IMR-90 (cell line): ENCODE results near the gene NAPB. TPM values are rescaled to one million over a fixed set of nuclear protein-coding genes. Genes with fewer than 3 reads are reported as not detected.

Experiments
- ATAC-seq: fragments of 200-7000 bp; cut with Tn5 transposase; 2 replicates; pipeline ENCODE4 v1.9.1; 2020; ENCODE audit warnings: low read depth, mild to moderate bottlenecking, moderate library complexity
- BruUV-seq: library from RNA; stranded (reverse); fragments of 400-500 nt; replicated peaks from 2 replicates; lab custom pipeline; 2021; lab: Mats Ljungman, UMichigan
- CTCF ChIA-PET: fragments of 300-600 bp; formaldehyde crosslinking; extraction: SDS; loops from one replicate; lab custom pipeline; 2021; ENCODE audit warnings: antibody characterized with exemption; lab: Yijun Ruan, JAX
- POLR2A ChIA-PET: fragments of 300-600 bp; sonication (Branson Sonifier 250); formaldehyde crosslinking; loops from one replicate; lab custom pipeline; 2022; ENCODE audit warnings: antibody characterized with exemption; ENCODE audit not compliant: unreplicated experiment; lab: Charles Lee
- DNase-seq: peaks from one replicate; pipeline ENCODE4 v3.0.0; 2013
- H2AFZ ChIP-seq: replicated peaks from 2 replicates; pipeline ENCODE3; 2013; ENCODE audit warnings: low read length, mild to moderate bottlenecking; ENCODE audit not compliant: poor library complexity
- H2AK5ac ChIP-seq: 2 replicates; pipeline ENCODE4 v1.6.1; 2013; ENCODE audit warnings: low read depth, low read length, inconsistent platforms
- H2AK9ac ChIP-seq: replicated peaks from 2 replicates; pipeline ENCODE3; 2013; ENCODE audit warnings: mild to moderate bottlenecking, low read depth, low read length, moderate library complexity; ENCODE audit not compliant: poor library complexity
- H2BK120ac ChIP-seq: 2 replicates; pipeline ENCODE4 v1.6.1; 2013; ENCODE audit warnings: low read depth, low read length, inconsistent platforms
- H2BK15ac ChIP-seq: 3 replicates; pipeline ENCODE4 v1.6.1; 2013; ENCODE audit warnings: low read depth, low read length, inconsistent platforms
- H2BK20ac ChIP-seq: 2 replicates; pipeline ENCODE4 v1.6.1; 2013; ENCODE audit warnings: low read depth, mild to moderate bottlenecking, inconsistent platforms, low read length, moderate library complexity
- H2BK5ac ChIP-seq: 2 replicates; pipeline ENCODE4 v1.6.1; 2013; ENCODE audit warnings: mild to moderate bottlenecking, low read depth, low read length, inconsistent platforms; ENCODE audit not compliant: poor library complexity, severe bottlenecking
- H3K14ac ChIP-seq: replicated peaks from 2 replicates; pipeline ENCODE4 v1.6.1; 2013; ENCODE audit warnings: low read depth, low read length, inconsistent platforms
- H3K18ac ChIP-seq: 2 replicates; pipeline ENCODE4 v1.6.1; 2013; ENCODE audit warnings: low read depth, low read length, control low read depth
- H3K23ac ChIP-seq: 2 replicates; pipeline ENCODE4 v1.6.1; 2013; ENCODE audit warnings: low read depth, low read length, inconsistent platforms
- H3K27ac ChIP-seq: 2 replicates; pipeline ENCODE4 v1.5.1; 2013; ENCODE audit warnings: mild to moderate bottlenecking, control low read depth, low read length; ENCODE audit not compliant: insufficient read depth
- H3K27me3 ChIP-seq: 2 replicates; pipeline ENCODE4 v1.6.1; 2013; ENCODE audit warnings: low read length; ENCODE audit not compliant: control insufficient read depth, insufficient read depth
- H3K36me3 ChIP-seq: 2 replicates; pipeline ENCODE4 v1.6.1; 2013; ENCODE audit warnings: low read length, mixed read lengths; ENCODE audit not compliant: control insufficient read depth, insufficient read depth
- H3K4ac ChIP-seq: 2 replicates; pipeline ENCODE4 v1.6.1; 2013; ENCODE audit warnings: low read depth, low read length, inconsistent platforms
- H3K4me1 ChIP-seq: 2 replicates; pipeline ENCODE4 v1.6.1; 2013; ENCODE audit warnings: low read length, mixed read lengths; ENCODE audit not compliant: control insufficient read depth, insufficient read depth
- H3K4me2 ChIP-seq: 2 replicates; pipeline ENCODE4 v1.6.1; 2013; ENCODE audit warnings: low read depth, mild to moderate bottlenecking, control low read depth, low read length, moderate library complexity
- H3K4me3 ChIP-seq: 2 replicates; pipeline ENCODE4 v1.5.1; 2013; ENCODE audit warnings: low read depth, mild to moderate bottlenecking, control low read depth, low read length, moderate library complexity; ENCODE audit not compliant: insufficient read depth
- H3K56ac ChIP-seq: 2 replicates; pipeline ENCODE4 v1.6.1; 2013; ENCODE audit warnings: low read length, inconsistent platforms; ENCODE audit not compliant: insufficient read depth; ENCODE audit errors: extremely low read depth
- H3K79me1 ChIP-seq, 2 experiments: 2 replicates each; pipeline ENCODE4 v1.6.1; 2013; ENCODE audit warnings: low read length in 2 of 2, inconsistent platforms in 1 of 2, low read depth in 1 of 2
- H3K9ac ChIP-seq: 2 replicates; pipeline ENCODE4 v1.6.1; 2013; ENCODE audit warnings: low read depth, low read length, control low read depth
- H3K9me1 ChIP-seq: 2 replicates; pipeline ENCODE4 v1.6.1; 2013; ENCODE audit warnings: low read length, inconsistent platforms; ENCODE audit not compliant: insufficient read depth
- H3K9me3 ChIP-seq: 2 replicates; pipeline ENCODE4 v1.6.1; 2013; ENCODE audit warnings: low read length; ENCODE audit not compliant: control insufficient read depth, insufficient read depth
- H4K20me1 ChIP-seq: 2 replicates; pipeline ENCODE4 v1.6.1; 2013; ENCODE audit warnings: low read length, inconsistent platforms; ENCODE audit not compliant: insufficient read depth
- H4K5ac ChIP-seq: 2 replicates; pipeline ENCODE4 v1.6.1; 2013; ENCODE audit warnings: mild to moderate bottlenecking, low read depth, low read length, control low read depth
- H4K8ac ChIP-seq, 2 experiments: 2 replicates each; pipeline ENCODE4 v1.6.1; 2013; ENCODE audit warnings: low read depth in 2 of 2, low read length in 2 of 2, control low read depth in 1 of 2, inconsistent platforms in 1 of 2
- H4K91ac ChIP-seq: 2 replicates; pipeline ENCODE4 v1.6.1; 2013; ENCODE audit warnings: low read depth, low read length, inconsistent platforms; ENCODE audit not compliant: insufficient read depth
- BHLHE40 ChIP-seq: fragments of 150-350 bp; IDR thresholded peaks from 2 replicates; pipeline ENCODE4 v1.6.1; 2016; ENCODE audit warnings: mild to moderate bottlenecking, low read depth, low read length
- CEBPB ChIP-seq: IDR thresholded peaks from 2 replicates; pipeline ENCODE4 v1.6.1; 2012; ENCODE audit warnings: low read depth, low read length, improper control_type of control experiment
- CHD1 ChIP-seq: IDR thresholded peaks from 2 replicates; pipeline ENCODE4 v1.6.1; 2012; ENCODE audit warnings: low read depth, low read length, improper control_type of control experiment
- FOS ChIP-seq: fragments of 150-350 bp; IDR thresholded peaks from 2 replicates; pipeline ENCODE4 v1.6.1; 2016; ENCODE audit warnings: low read depth, low read length
- MAFK ChIP-seq: IDR thresholded peaks from 2 replicates; pipeline ENCODE4 v1.6.1; 2012; ENCODE audit warnings: low read depth, low read length, improper control_type of control experiment
- MAZ ChIP-seq: IDR thresholded peaks from 2 replicates; pipeline ENCODE4 v1.6.1; 2012; ENCODE audit warnings: low read depth, mild to moderate bottlenecking, low read length, improper control_type of control experiment, moderate library complexity, borderline replicate concordance
- MXI1 ChIP-seq: IDR thresholded peaks from 2 replicates; pipeline ENCODE4 v1.6.1; 2012; ENCODE audit warnings: low read depth, mild to moderate bottlenecking, low read length, moderate library complexity, borderline replicate concordance
- NFE2L2 ChIP-seq: fragments of 150-350 bp; IDR thresholded peaks from 2 replicates; pipeline ENCODE4 v1.6.1; 2016; ENCODE audit warnings: low read depth, mild to moderate bottlenecking, low read length
- POLR2A ChIP-seq: IDR thresholded peaks from 2 replicates; pipeline ENCODE4 v1.6.1; 2012; ENCODE audit warnings: mild to moderate bottlenecking, low read depth, low read length
- RAD21 ChIP-seq: IDR thresholded peaks from 2 replicates; pipeline ENCODE4 v1.6.1; 2012; ENCODE audit warnings: low read length, improper control_type of control experiment
- RCOR1 ChIP-seq: IDR thresholded peaks from 2 replicates; pipeline ENCODE4 v1.6.1; 2012; ENCODE audit warnings: mild to moderate bottlenecking, low read length, improper control_type of control experiment; ENCODE audit not compliant: insufficient replicate concordance
- RFX5 ChIP-seq: IDR thresholded peaks from 2 replicates; pipeline ENCODE4 v1.8.0; 2012; ENCODE audit warnings: low read depth, mild to moderate bottlenecking, low read length, moderate library complexity
- SMC3 ChIP-seq: fragments of 150-350 bp; IDR thresholded peaks from 2 replicates; pipeline ENCODE4 v1.6.1; 2016; ENCODE audit warnings: low read depth, mild to moderate bottlenecking, antibody characterized with exemption, low read length, moderate library complexity
- WGBS, 2 experiments: methylation state at CpG; one replicate each; pipeline versions ENCODE4 v1.1.5 to v1.1.7; 2013; ENCODE audit warnings: missing lambda C conversion rate in 2 of 2; ENCODE audit not compliant: insufficient read length in 1 of 2; ENCODE audit errors: extremely low coverage in 2 of 2; 5-methylcytosine and 5-hydroxymethylcytosine counted together
- dilution Hi-C: fragments of 300-500 bp; cut with HindIII; formaldehyde crosslinking; loops from one replicate; pipeline ENCODE4 v1.14.3; 2018; ENCODE audit warnings: low sequenced_read_pairs; ENCODE audit not compliant: unreplicated experiment
- in situ Hi-C: fragments of 300-500 bp; cut with MboI; formaldehyde crosslinking; loops from 3 replicates; pipeline ENCODE4 v1.14.3; 2019; ENCODE audit warnings: low sequenced_read_pairs, inconsistent platforms, mixed read lengths
- intact Hi-C: fragments of 100-400 bp; cut with micrococcal nuclease; formaldehyde crosslinking; loops from 2 replicates; pipeline ENCODE4 v1.10.0; 2022
- polyA plus RNA-seq, 3 experiments: library from polyadenylated mRNA; depleted of rRNA; stranded (reverse); fragments of >200 nt; gene quantifications; 2 replicates each; pipeline ENCODE4 v1.2.3, GENCODE V29; 2012; ENCODE audit warnings: low replicate concordance in 1 of 3
- total RNA-seq: library from RNA; depleted of rRNA; stranded (reverse); fragments of >200 nt; gene quantifications from 2 replicates; pipeline ENCODE4 v1.2.3, GENCODE V29; 2012
- TF ChIP-seq, protein P1 (sequence below): fragments of 150-350 bp; IDR thresholded peaks from 2 replicates; pipeline ENCODE4 v1.6.1; 2016; ENCODE audit warnings: low read depth, mild to moderate bottlenecking, low read length, moderate library complexity, borderline replicate concordance
- TF ChIP-seq, protein P2 (sequence below): conservative IDR thresholded peaks from 2 replicates; pipeline ENCODE4 v1.5.1; 2012; ENCODE audit warnings: mild to moderate bottlenecking, low read depth, low read length, improper control_type of control experiment
- TF ChIP-seq, protein P3 (sequence below): fragments of 150-350 bp; IDR thresholded peaks from 2 replicates; pipeline ENCODE4 v1.6.1; 2017; ENCODE audit warnings: mild to moderate bottlenecking, antibody characterized with exemption, low read length, low read depth

NAPB gene
- total and polyA plus RNA-seq, 2 of the 4 experiments (the other 2 are of a cell fraction) = 4.4 to 5.2 TPM

GRCh38 chr20:23412026-23412425 is 9.3 kb downstream of the NAPB start:
- Histone ChIP-seq H2BK5ac (no peak overlapping the region), H3K4me1 (peaks cover 7% of the 10 kb centered on the region), H3K56ac (no peak overlapping the region), H2AK5ac (no peak overlapping the region; the same call in 1 of the 2 replicates), H4K8ac (no peak overlapping the region), H3K27me3 (no peaks in the 10 kb centered on the region), H3K18ac (no peak overlapping the region), H2AFZ (no peak overlapping the region), H3K36me3 (no peaks in the 10 kb centered on the region), H3K4me2 (peak overlapping the region; percentile 52), H2BK120ac (no peak overlapping the region), H3K23ac (no peak overlapping the region), H4K91ac (no peak overlapping the region), H3K4ac (no peak overlapping the region), H3K79me1 (peaks cover 11 to 54% of the 10 kb centered on the region in 2 experiments), H3K4me3 (no peak overlapping the region), H3K9me3 (no peaks in the 10 kb centered on the region), H3K27ac (no peak overlapping the region), H4K20me1 (peaks cover 42% of the 10 kb centered on the region), H2BK15ac (no peak overlapping the region), H3K14ac (0 out of 2 replicates have a peak overlapping the region, but pooled peaks have one; percentile 67), H2BK20ac (no peak overlapping the region), H3K9ac (no peak overlapping the region; the same call in 1 of the 2 replicates), H3K9me1 (0 out of 2 replicates have a peak, but pooled peaks cover 6% of the 10 kb centered on the region), H2AK9ac (no peak overlapping the region), H4K5ac (no peak overlapping the region)
- no TSS peak for BruUV-seq
- no CpG with 5 or more reads among the region's 1 CpG for WGBS, 2 experiments
- intact Hi-C loops (no loop called here), dilution Hi-C loops (no loop called here), in situ Hi-C loops (no loop called here)
- CTCF ChIA-PET = no interaction called here
- peak; percentile 55 for ATAC-seq
- no peak for TF ChIP-seq RAD21
- TF ChIP-seq MXI1 = no peak
- TF ChIP-seq, protein P1, sequence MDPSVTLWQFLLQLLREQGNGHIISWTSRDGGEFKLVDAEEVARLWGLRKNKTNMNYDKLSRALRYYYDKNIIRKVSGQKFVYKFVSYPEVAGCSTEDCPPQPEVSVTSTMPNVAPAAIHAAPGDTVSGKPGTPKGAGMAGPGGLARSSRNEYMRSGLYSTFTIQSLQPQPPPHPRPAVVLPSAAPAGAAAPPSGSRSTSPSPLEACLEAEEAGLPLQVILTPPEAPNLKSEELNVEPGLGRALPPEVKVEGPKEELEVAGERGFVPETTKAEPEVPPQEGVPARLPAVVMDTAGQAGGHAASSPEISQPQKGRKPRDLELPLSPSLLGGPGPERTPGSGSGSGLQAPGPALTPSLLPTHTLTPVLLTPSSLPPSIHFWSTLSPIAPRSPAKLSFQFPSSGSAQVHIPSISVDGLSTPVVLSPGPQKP = no peak
- no peak for TF ChIP-seq RCOR1
- TF ChIP-seq, protein P2, sequence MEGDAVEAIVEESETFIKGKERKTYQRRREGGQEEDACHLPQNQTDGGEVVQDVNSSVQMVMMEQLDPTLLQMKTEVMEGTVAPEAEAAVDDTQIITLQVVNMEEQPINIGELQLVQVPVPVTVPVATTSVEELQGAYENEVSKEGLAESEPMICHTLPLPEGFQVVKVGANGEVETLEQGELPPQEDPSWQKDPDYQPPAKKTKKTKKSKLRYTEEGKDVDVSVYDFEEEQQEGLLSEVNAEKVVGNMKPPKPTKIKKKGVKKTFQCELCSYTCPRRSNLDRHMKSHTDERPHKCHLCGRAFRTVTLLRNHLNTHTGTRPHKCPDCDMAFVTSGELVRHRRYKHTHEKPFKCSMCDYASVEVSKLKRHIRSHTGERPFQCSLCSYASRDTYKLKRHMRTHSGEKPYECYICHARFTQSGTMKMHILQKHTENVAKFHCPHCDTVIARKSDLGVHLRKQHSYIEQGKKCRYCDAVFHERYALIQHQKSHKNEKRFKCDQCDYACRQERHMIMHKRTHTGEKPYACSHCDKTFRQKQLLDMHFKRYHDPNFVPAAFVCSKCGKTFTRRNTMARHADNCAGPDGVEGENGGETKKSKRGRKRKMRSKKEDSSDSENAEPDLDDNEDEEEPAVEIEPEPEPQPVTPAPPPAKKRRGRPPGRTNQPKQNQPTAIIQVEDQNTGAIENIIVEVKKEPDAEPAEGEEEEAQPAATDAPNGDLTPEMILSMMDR = no peak
- no peak for TF ChIP-seq SMC3
- no peak for TF ChIP-seq MAFK
- TF ChIP-seq, protein P3, sequence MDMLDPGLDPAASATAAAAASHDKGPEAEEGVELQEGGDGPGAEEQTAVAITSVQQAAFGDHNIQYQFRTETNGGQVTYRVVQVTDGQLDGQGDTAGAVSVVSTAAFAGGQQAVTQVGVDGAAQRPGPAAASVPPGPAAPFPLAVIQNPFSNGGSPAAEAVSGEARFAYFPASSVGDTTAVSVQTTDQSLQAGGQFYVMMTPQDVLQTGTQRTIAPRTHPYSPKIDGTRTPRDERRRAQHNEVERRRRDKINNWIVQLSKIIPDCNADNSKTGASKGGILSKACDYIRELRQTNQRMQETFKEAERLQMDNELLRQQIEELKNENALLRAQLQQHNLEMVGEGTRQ = no peak; the same call in 1 of the 2 replicates
- TF ChIP-seq RFX5 = no peak
- TF ChIP-seq NFE2L2 = no peak
- no peak for TF ChIP-seq MAZ
- TF ChIP-seq CEBPB = no peak
- no peak for TF ChIP-seq FOS
- TF ChIP-seq CHD1 = no peak
- no peak for TF ChIP-seq POLR2A
- no peak; the same call in 1 of the 2 replicates for TF ChIP-seq BHLHE40
- DNase-seq = peak; percentile 7
- POLR2A ChIA-PET = no interaction called here
